ENCODE results near the gene SBF1.
"Not testable (repeated sequence)": the region's sequence is repeated elsewhere in the genome, so short reads cannot be mapped to it uniquely, and the experiment has no call there.

The SBF1 gene

GRCh38 chr22:50445880-50446707, 28.7 kb downstream of the SBF1 start:
- no peak for DNase-seq (ENCODE audit: extremely low read depth in 1 of 2, low read depth in 1 of 2)

- peak in 1 of 2 donors; percentile 16 for DNase-seq (ENCODE audit: extremely low read depth in 1 of 2, low read depth in 1 of 2)
These were observed 29.6 kb downstream of the SBF1 start for GRCh38 chr22:50445071-50445879.

GRCh38 chr22:50444663-50445062, 30.2 kb downstream of the SBF1 start:
- no peak for DNase-seq (ENCODE audit: extremely low read depth in 1 of 2, low read depth in 1 of 2)

GRCh38 chr22:50443801-50444625, 30.8 kb downstream of the SBF1 start:
- DNase-seq (ENCODE audit: extremely low read depth in 1 of 2, low read depth in 1 of 2): no peak

- DNase-seq (ENCODE audit: extremely low read depth in 1 of 2, low read depth in 1 of 2): no peak
These were observed 31.6 kb downstream of the SBF1 start for GRCh38 chr22:50443197-50443596.

GRCh38 chr22:50441428-50441993, 33.3 kb downstream of the SBF1 start:
- no peak for DNase-seq (ENCODE audit: extremely low read depth in 1 of 2, low read depth in 1 of 2)

GRCh38 chr22:50440544-50441249, 34.1 kb downstream of the SBF1 start:
- no peak for DNase-seq (ENCODE audit: extremely low read depth in 1 of 2, low read depth in 1 of 2)

GRCh38 chr22:50439871-50440331, 34.9 kb downstream of the SBF1 start:
- no peak for DNase-seq (ENCODE audit: extremely low read depth in 1 of 2, low read depth in 1 of 2)

GRCh38 chr22:50439314-50439870, 35.4 kb downstream of the SBF1 start:
- DNase-seq (ENCODE audit: extremely low read depth in 1 of 2, low read depth in 1 of 2): no peak

GRCh38 chr22:50438305-50439275, 36.2 kb downstream of the SBF1 start:
- DNase-seq (ENCODE audit: extremely low read depth in 1 of 2, low read depth in 1 of 2): no peak

- no peak for DNase-seq (ENCODE audit: extremely low read depth in 1 of 2, low read depth in 1 of 2)
These were observed 37.1 kb downstream of the SBF1 start for GRCh38 chr22:50437511-50438304.

- no peak for DNase-seq (ENCODE audit: extremely low read depth in 1 of 2, low read depth in 1 of 2)
These were observed 37.9 kb downstream of the SBF1 start for GRCh38 chr22:50436841-50437341.

- no peak for DNase-seq (ENCODE audit: extremely low read depth in 1 of 2, low read depth in 1 of 2)
These were observed 38.6 kb downstream of the SBF1 start for GRCh38 chr22:50436015-50436830.

- no peak for DNase-seq (ENCODE audit: extremely low read depth in 1 of 2, low read depth in 1 of 2)
These were observed 39.4 kb downstream of the SBF1 start for GRCh38 chr22:50435291-50436014.

- DNase-seq (ENCODE audit: extremely low read depth in 1 of 2, low read depth in 1 of 2): no peak
These were observed 40.0 kb downstream of the SBF1 start for GRCh38 chr22:50434849-50435248.

- not testable (repeated sequence) for DNase-seq (ENCODE audit: extremely low read depth in 1 of 2, low read depth in 1 of 2)
These were observed 41.8 kb downstream of the SBF1 start for GRCh38 chr22:50432877-50433510.

Data from stimulated activated CD8-positive, alpha-beta memory T cell treated with anti-CD3 and anti-CD28 coated beads, Interleukin-7, amount 100 ng/mL, for 48 hours (primary cell).